ENCODE measurements around the gene PSME4.

DNA sequence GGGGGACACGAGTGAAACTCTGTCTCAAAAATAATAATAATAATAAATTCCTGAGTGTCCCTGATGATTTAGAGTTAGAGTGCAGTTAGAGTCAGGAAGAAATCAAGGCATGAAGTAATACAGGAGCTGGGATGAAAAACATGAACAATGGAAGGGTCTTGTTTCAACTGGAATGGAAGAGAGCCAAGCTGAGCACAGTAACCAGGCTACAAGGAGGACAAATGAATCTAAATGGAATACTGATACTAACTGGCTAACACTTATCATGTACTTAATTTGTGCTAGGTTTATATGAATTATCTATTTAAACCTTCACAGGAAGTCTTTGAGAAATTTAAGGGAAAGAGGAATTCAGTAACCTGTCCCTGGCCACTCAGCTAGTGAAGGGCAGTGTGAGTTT lies 38.8 kb upstream of the PSME4 start:
- TF ChIP-seq, protein P1, sequence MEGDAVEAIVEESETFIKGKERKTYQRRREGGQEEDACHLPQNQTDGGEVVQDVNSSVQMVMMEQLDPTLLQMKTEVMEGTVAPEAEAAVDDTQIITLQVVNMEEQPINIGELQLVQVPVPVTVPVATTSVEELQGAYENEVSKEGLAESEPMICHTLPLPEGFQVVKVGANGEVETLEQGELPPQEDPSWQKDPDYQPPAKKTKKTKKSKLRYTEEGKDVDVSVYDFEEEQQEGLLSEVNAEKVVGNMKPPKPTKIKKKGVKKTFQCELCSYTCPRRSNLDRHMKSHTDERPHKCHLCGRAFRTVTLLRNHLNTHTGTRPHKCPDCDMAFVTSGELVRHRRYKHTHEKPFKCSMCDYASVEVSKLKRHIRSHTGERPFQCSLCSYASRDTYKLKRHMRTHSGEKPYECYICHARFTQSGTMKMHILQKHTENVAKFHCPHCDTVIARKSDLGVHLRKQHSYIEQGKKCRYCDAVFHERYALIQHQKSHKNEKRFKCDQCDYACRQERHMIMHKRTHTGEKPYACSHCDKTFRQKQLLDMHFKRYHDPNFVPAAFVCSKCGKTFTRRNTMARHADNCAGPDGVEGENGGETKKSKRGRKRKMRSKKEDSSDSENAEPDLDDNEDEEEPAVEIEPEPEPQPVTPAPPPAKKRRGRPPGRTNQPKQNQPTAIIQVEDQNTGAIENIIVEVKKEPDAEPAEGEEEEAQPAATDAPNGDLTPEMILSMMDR (IDR thresholded peaks at IDR 0.05), result no peak
- TF ChIP-seq POLR2A (IDR thresholded peaks at IDR 0.05), result no peak

Measured in right lobe of liver (tissue), 4 donors.